CD14-positive monocyte (primary cell): ENCODE results near the gene TJAP1. TPM values are rescaled to one million over a fixed set of nuclear protein-coding genes. Genes with fewer than 3 reads are reported as not detected.
A peak's percentile ranks its signal among the peaks of the same experiment; 100 is the strongest.

Source experiments
- DNase-seq, 3 donors: peaks; one replicate each; pipeline ENCODE4 v3.0.0-alpha.2; 2011 to 2022
- H2AFZ ChIP-seq: 2 replicates; pipeline ENCODE4 v1.6.0; 2012; ENCODE audit warnings: mild to moderate bottlenecking, low read depth, low read length, inconsistent platforms; ENCODE audit not compliant: insufficient read depth, poor library complexity, severe bottlenecking
- H3K27ac ChIP-seq, 2 donors: 1 replicate in 1 of 2; 2 replicates in 1 of 2; pipeline ENCODE4 v1.5.1; 2012 to 2013; ENCODE audit warnings: low read length in 2 of 2, control low read depth in 1 of 2, inconsistent platforms in 1 of 2, low read depth in 1 of 2, mild to moderate bottlenecking in 1 of 2
- H3K27me3 ChIP-seq, 2 donors: one replicate each; pipeline versions ENCODE4 v1.6.0 to v1.6.1; 2011 to 2013; ENCODE audit warnings: low read length in 2 of 2; ENCODE audit not compliant: control insufficient read depth in 2 of 2, insufficient read depth in 2 of 2
- H3K36me3 ChIP-seq, 2 donors: replicated peaks in 1 of 2; 1 replicate in 1 of 2; 2 replicates in 1 of 2; pipeline versions ENCODE4 v1.5.1 to v1.6.1; 2012 to 2013; ENCODE audit warnings: low read length in 2 of 2, control low read depth in 1 of 2, inconsistent platforms in 1 of 2, mild to moderate bottlenecking in 1 of 2; ENCODE audit not compliant: insufficient read depth in 2 of 2, control insufficient read depth in 1 of 2
- H3K4me1 ChIP-seq, 2 donors: 1 replicate in 1 of 2; 2 replicates in 1 of 2; pipeline versions ENCODE4 v1.5.1 to v1.6.1; 2012 to 2013; ENCODE audit warnings: low read length in 2 of 2, control low read depth in 1 of 2, inconsistent platforms in 1 of 2, mild to moderate bottlenecking in 1 of 2, moderate library complexity in 1 of 2; ENCODE audit not compliant: insufficient read depth in 2 of 2, control insufficient read depth in 1 of 2
- H3K4me2 ChIP-seq: replicated peaks from 2 replicates; pipeline ENCODE3; 2012; ENCODE audit warnings: low read length, moderate library complexity, mild to moderate bottlenecking; ENCODE audit not compliant: poor library complexity, severe bottlenecking; ENCODE audit errors: extremely low read depth
- H3K4me3 ChIP-seq, 3 experiments: fragments of 200-600 bp in 1 of 3; sonication (generic) in 1 of 3; replicated peaks in 1 of 3; 1 replicate in 2 of 3; 2 replicates in 1 of 3; pipeline ENCODE4 v1.5.1; 2011 to 2013; ENCODE audit warnings: low read length in 3 of 3, mild to moderate bottlenecking in 3 of 3, control low read depth in 2 of 3, low read depth in 2 of 3, inconsistent platforms in 1 of 3, moderate library complexity in 1 of 3
- H3K79me2 ChIP-seq: 2 replicates; pipeline ENCODE4 v1.6.0; 2012; ENCODE audit warnings: mild to moderate bottlenecking, control low read depth, inconsistent platforms, low read length, moderate library complexity; ENCODE audit not compliant: insufficient read depth
- H3K9ac ChIP-seq: 2 replicates; pipeline ENCODE4 v1.6.0; 2017; ENCODE audit warnings: low read length, mild to moderate bottlenecking; ENCODE audit not compliant: insufficient read depth, poor library complexity, severe bottlenecking
- H3K9me3 ChIP-seq, 2 donors: replicated peaks in 1 of 2; 1 replicate in 1 of 2; 2 replicates in 1 of 2; pipeline versions ENCODE4 v1.5.1 to v1.6.1; 2012 to 2013; ENCODE audit warnings: low read length in 2 of 2, control low read depth in 1 of 2; ENCODE audit not compliant: control insufficient read depth in 1 of 2, insufficient read depth in 1 of 2
- H4K20me1 ChIP-seq: 2 replicates; pipeline ENCODE4 v1.6.0; 2012; ENCODE audit warnings: mild to moderate bottlenecking, low read length, control low read depth, moderate library complexity; ENCODE audit not compliant: insufficient read depth
- H3K27ac Mint-ChIP-seq, 7 donors: one replicate each; pipeline ENCODE4 v1.8.0; 2020; ENCODE audit warnings: mild to moderate bottlenecking in 7 of 7, mixed read lengths in 7 of 7, moderate library complexity in 6 of 7, inconsistent platforms in 2 of 7
- H3K27me3 Mint-ChIP-seq, 3 donors: one replicate each; pipeline ENCODE4 v1.8.0; 2021 to 2022; ENCODE audit warnings: low read depth in 3 of 3, mild to moderate bottlenecking in 3 of 3, mixed read lengths in 3 of 3, moderate library complexity in 3 of 3, inconsistent platforms in 1 of 3
- H3K36me3 Mint-ChIP-seq, 2 donors: one replicate each; pipeline ENCODE4 v1.8.0; 2020; ENCODE audit warnings: mixed read lengths in 2 of 2, inconsistent platforms in 1 of 2, mild to moderate bottlenecking in 1 of 2
- H3K4me1 Mint-ChIP-seq: one replicate; pipeline ENCODE4 v1.8.0; 2020; ENCODE audit warnings: mild to moderate bottlenecking, mixed read lengths
- H3K4me3 Mint-ChIP-seq, 2 donors: one replicate each; pipeline ENCODE4 v1.8.0; 2020; ENCODE audit warnings: mild to moderate bottlenecking in 2 of 2, mixed read lengths in 2 of 2, moderate library complexity in 1 of 2
- H3K9me3 Mint-ChIP-seq, 7 donors: one replicate each; pipeline ENCODE4 v1.8.0; 2020 to 2022; ENCODE audit warnings: mixed read lengths in 7 of 7, mild to moderate bottlenecking in 6 of 7, moderate library complexity in 6 of 7, inconsistent platforms in 2 of 7
- CTCF ChIP-seq: fragments of 200-600 bp; IDR thresholded peaks from one replicate; pipeline ENCODE4 v1.8.0; 2022; ENCODE audit warnings: antibody characterized with exemption, mild to moderate bottlenecking
- WGBS: methylation state at CpG from one replicate; pipeline ENCODE4 v1.1.5; 2013; ENCODE audit warnings: missing lambda C conversion rate; ENCODE audit not compliant: insufficient coverage; 5-methylcytosine and 5-hydroxymethylcytosine counted together
- intact Hi-C, 2 donors: fragments of 100-400 bp; cut with micrococcal nuclease; formaldehyde crosslinking; loops; one replicate each; pipeline versions ENCODE4 v1.15.0 to v1.15.1; 2023
- polyA plus RNA-seq, 3 donors: library from polyadenylated mRNA; depleted of rRNA in 1 of 3; unstranded in 2 of 3; stranded (reverse) in 1 of 3; fragments of 300-500 nt in 2 of 3; fragments of >200 nt in 1 of 3; fragmentation: Illumina TruSeq in 2 of 3; gene quantifications; 1 replicate in 2 of 3; 2 replicates in 1 of 3; pipeline ENCODE4 v1.2.3, GENCODE V29; 2012 to 2021

Gene TJAP1
- polyA plus RNA-seq, 3 donors, result 3.2 to 43.4 (median 3.2) TPM

- Histone ChIP-seq H3K4me3 (peak overlapping the region; percentile 61 to 100 (median 78)), H3K27ac (peak overlapping the region in 1 of 2 donors; percentile 93), H4K20me1 (peaks cover 28% of the 10 kb centered on the region), H3K9ac (peak overlapping the region; percentile 92), H2AFZ (peak overlapping the region; percentile 99), H3K9me3 (no peaks in the 10 kb centered on the region), H3K79me2 (peaks cover 54% of the 10 kb centered on the region), H3K4me1 (peaks cover 23 to 31% of the 10 kb centered on the region in 2 donors), H3K36me3 (peaks cover 58 to 71% of the 10 kb centered on the region in 2 donors), H3K4me2 (peak overlapping the region; percentile 99), H3K27me3 (no peaks in the 10 kb centered on the region)
- Mint-ChIP-seq H3K4me3 (no peak overlapping the region), H3K27ac (no peak overlapping the region), H3K9me3 (no peaks in the 10 kb centered on the region), H3K27me3 (no peaks in the 10 kb centered on the region), H3K4me1 (peaks cover 24% of the 10 kb centered on the region), H3K36me3 (peaks cover 31 to 53% of the 10 kb centered on the region in 2 donors)
- intact Hi-C loops, result loop anchor here (5.0 to 10.0 kb wide), 4 partner anchors 153 to 503 kb away; partner anchors contain the start of genes SRF (in 2 of the 2), KLHDC3 (in 1 of the 2), MEA1 (in 1 of the 2) and ZNF318 (in 1 of the 2)
- no peak for TF ChIP-seq CTCF
- 9% methylated on average over 10 of the region's 10 CpGs for WGBS
- DNase-seq, result no peak
These were observed 40.4 kb downstream of the TJAP1 start for GRCh38 chr6:43517505-43518357.

GRCh38 chr6:43520097-43520496, 42.7 kb downstream of the TJAP1 start:
- H3K9me3 Mint-ChIP-seq, result no peaks in the 10 kb centered on the region
- Histone ChIP-seq H3K9ac (no peak overlapping the region), H3K36me3 (peaks cover 61 to 71% of the 10 kb centered on the region in 2 donors), H3K27ac (no peak overlapping the region), H3K27me3 (no peaks in the 10 kb centered on the region), H2AFZ (no peak overlapping the region), H3K4me1 (peaks cover 21 to 24% of the 10 kb centered on the region in 2 donors), H3K4me2 (no peak overlapping the region), H3K79me2 (peaks cover 44% of the 10 kb centered on the region), H3K4me3 (no peak overlapping the region), H3K9me3 (no peaks in the 10 kb centered on the region), H4K20me1 (peaks cover 12% of the 10 kb centered on the region)
- H3K27ac Mint-ChIP-seq, result peak overlapping the region in 1 of 7 donors; percentile 16
- no peak overlapping the region for H3K4me3 Mint-ChIP-seq
- peaks cover 8 to 57% of the 10 kb centered on the region in 2 donors for H3K36me3 Mint-ChIP-seq
- TF ChIP-seq CTCF, result no peak
- WGBS, result 100% methylated on average over 3 of the region's 8 CpGs
- no peak for DNase-seq
- H3K4me1 Mint-ChIP-seq, result peaks cover 14% of the 10 kb centered on the region
- H3K27me3 Mint-ChIP-seq, result peaks cover 0 to 1% (median 0%) of the 10 kb centered on the region in 3 donors
- intact Hi-C loops, result no loop called here
